HG03521 (cell line): Measurements from ENCODE around the gene MAGEA4.

Experiments used
- ATAC-seq: cut with Tn5 transposase; IDR thresholded peaks from one replicate; pipeline ENCODE4 v1.9.1; 2021; ENCODE audit warnings: mild to moderate bottlenecking, moderate library complexity; ENCODE audit not compliant: unreplicated experiment

Gene MAGEA4

GRCh38 chrX:151922692-151923091 lies 10.0 kb downstream of the MAGEA4 start:
- no peak for ATAC-seq

- no peak for ATAC-seq
Measured at GRCh38 chrX:151923648-151924047, 11.0 kb downstream of the MAGEA4 start.

- no peak for ATAC-seq
Measured at GRCh38 chrX:151929126-151929525, 16.4 kb downstream of the MAGEA4 start.

GRCh38 chrX:151935358-151935757 lies 22.7 kb downstream of the MAGEA4 start:
- ATAC-seq, result no peak

GRCh38 chrX:151938172-151938571 lies 25.5 kb downstream of the MAGEA4 start:
- ATAC-seq, result no peak

- ATAC-seq, result no peak
Measured at GRCh38 chrX:151954730-151955129, 42.0 kb downstream of the MAGEA4 start.

- ATAC-seq, result no peak
Measured at GRCh38 chrX:151958101-151958500, 45.4 kb downstream of the MAGEA4 start.

- no peak for ATAC-seq
Measured at GRCh38 chrX:151962034-151962433, 49.3 kb downstream of the MAGEA4 start.

- no peak for ATAC-seq
Measured at GRCh38 chrX:151966236-151966635, 53.5 kb downstream of the MAGEA4 start.

- no peak for ATAC-seq
Measured at GRCh38 chrX:151970027-151970426, 57.3 kb downstream of the MAGEA4 start.

GRCh38 chrX:151970661-151971060 lies 58.0 kb downstream of the MAGEA4 start:
- ATAC-seq, result no peak

- ATAC-seq, result no peak
Measured at GRCh38 chrX:151973060-151973661, 60.5 kb downstream of the MAGEA4 start.

- no peak for ATAC-seq
Measured at GRCh38 chrX:151973851-151974335, 61.2 kb downstream of the MAGEA4 start.
